K562 (cell line): ENCODE data around the gene IKZF4. TPM values are rescaled to one million over a fixed set of nuclear protein-coding genes. Genes with fewer than 3 reads are reported as not detected.

Experiments used
- BCL6 ChIP-seq: fragments of 250-450 bp; sonication (Bioruptor Pico); IDR thresholded peaks from 2 replicates; pipeline ENCODE4 v1.4.0; 2020
- BRD4 ChIP-seq: fragments of 200-600 bp; sonication (generic); IDR thresholded peaks from 2 replicates; pipeline ENCODE4 v1.6.1; 2017; ENCODE audit warnings: inconsistent platforms
- CLOCK ChIP-seq: fragments of 250-450 bp; sonication (Bioruptor Pico); IDR thresholded peaks from 2 replicates; pipeline ENCODE4 v1.4.0; 2020; ENCODE audit warnings: mild to moderate bottlenecking, moderate library complexity, borderline replicate concordance
- CTBP1 ChIP-seq: fragments of 450-650 bp; IDR thresholded peaks from 2 replicates; pipeline ENCODE4 v1.6.1; 2016; ENCODE audit warnings: borderline replicate concordance
- DMBX1 ChIP-seq: fragments of 250-450 bp; sonication (Bioruptor Pico); IDR thresholded peaks from 2 replicates; pipeline ENCODE4 v1.8.0; 2022; ENCODE audit warnings: inconsistent platforms, mild to moderate bottlenecking, moderate library complexity, borderline replicate concordance
- HMG20A ChIP-seq: fragments of 450-650 bp; formaldehyde crosslinking; conservative IDR thresholded peaks from 2 replicates; pipeline ENCODE4 v1.4.0; 2020; ENCODE audit warnings: mild to moderate bottlenecking, mixed read lengths
- MAFG ChIP-seq: fragments of 450-650 bp; conservative IDR thresholded peaks from 2 replicates; pipeline ENCODE4 v1.6.1; 2016; ENCODE audit warnings: missing genetic modification characterization, missing compliant biosample characterization
- MAFK ChIP-seq: IDR thresholded peaks from 2 replicates; pipeline ENCODE4 v1.6.1; 2011; ENCODE audit warnings: low read length, improper control_type of control experiment
- MBD2 ChIP-seq: sonication (generic); IDR thresholded peaks from 2 replicates; pipeline ENCODE4 v1.6.1; 2016; ENCODE audit warnings: low read depth, borderline replicate concordance
- SMAD4 ChIP-seq: fragments of 250-450 bp; sonication (Bioruptor Pico); conservative IDR thresholded peaks from 2 replicates; pipeline ENCODE4 v1.8.0; 2021; ENCODE audit warnings: inconsistent platforms, mild to moderate bottlenecking, moderate library complexity
- TEAD1 ChIP-seq, 2 experiments: fragments of 450-650 bp in 1 of 2; sonication (generic) in 1 of 2; formaldehyde crosslinking; IDR thresholded peaks; 2 replicates each; pipeline versions ENCODE4 v1.4.0 to v1.8.0; 2020 to 2022; ENCODE audit warnings: mild to moderate bottlenecking in 2 of 2, missing genetic modification reagents in 1 of 2
- TRIM24 ChIP-seq, 2 experiments: fragments of 450-650 bp; IDR thresholded peaks; 2 replicates each; pipeline ENCODE4 v1.6.1; 2016
- TRIM28 ChIP-seq: fragments of 450-650 bp; IDR thresholded peaks from 2 replicates; pipeline ENCODE4 v1.6.1; 2017
- ZNF3 ChIP-seq: fragments of 250-450 bp; sonication (Bioruptor Pico); IDR thresholded peaks from 2 replicates; pipeline ENCODE4 v1.5.0; 2021; ENCODE audit warnings: mild to moderate bottlenecking, moderate library complexity
- ZNF436 ChIP-seq: fragments of 250-450, 450-650 bp; sonication (Bioruptor Pico); formaldehyde crosslinking; IDR thresholded peaks from 2 replicates; pipeline ENCODE4 v1.7.0; 2020; ENCODE audit warnings: mild to moderate bottlenecking
- ZNF639 ChIP-seq, 2 experiments: fragments of 200-800 bp in 1 of 2; sonication (Bioruptor generic) in 1 of 2; sonication (generic) in 1 of 2; formaldehyde crosslinking in 1 of 2; IDR thresholded peaks in 1 of 2; conservative IDR thresholded peaks in 1 of 2; 2 replicates each; pipeline versions ENCODE4 v1.5.0 to v1.6.1; 2016 to 2020; ENCODE audit warnings: missing compliant biosample characterization in 1 of 2, missing genetic modification characterization in 1 of 2, missing genetic modification reagents in 1 of 2
- polyA plus RNA-seq, 8 experiments: library from polyadenylated mRNA; depleted of rRNA in 4 of 8; stranded (reverse) in 5 of 8; unstranded in 3 of 8; fragments of >200 nt; fragmentation: Nextera tagmentation in 2 of 8; fragmentation: Illumina TruSeq in 1 of 8; extraction: Ambion mirVana in 2 of 8; extraction: Trizol in 1 of 8; gene quantifications; 2 replicates each; pipeline versions ENCODE4 v1.2.1 to v1.2.3, GENCODE V29; 2011 to 2014; ENCODE audit warnings: inconsistent platforms in 1 of 8, missing spikeins in 1 of 8
- total RNA-seq, 7 experiments: library from RNA; depleted of rRNA in 6 of 7; stranded (reverse); fragments of >200 nt in 6 of 7; fragmentation: Illumina TruSeq in 2 of 7; extraction: Trizol in 2 of 7; gene quantifications; 2 replicates each; pipeline versions ENCODE4 v1.2.1 to v1.2.3, GENCODE V29; 2011 to 2021; ENCODE audit warnings: low replicate concordance in 1 of 7
- TF ChIP-seq, protein P1 (sequence below), 2 experiments: fragments of 450-650 bp; IDR thresholded peaks; 2 replicates each; pipeline ENCODE4 v1.6.1; 2018; ENCODE audit warnings: mild to moderate bottlenecking in 2 of 2, low read depth in 1 of 2; ENCODE audit not compliant: partially characterized antibody in 2 of 2
- TF ChIP-seq, protein P2 (sequence below): fragments of 450-650 bp; IDR thresholded peaks from 2 replicates; pipeline ENCODE4 v1.7.1; 2018; ENCODE audit warnings: mild to moderate bottlenecking, low read depth; ENCODE audit not compliant: partially characterized antibody

IKZF4 gene
- total and polyA plus RNA-seq, 9 of the 15 experiments (the other 6 are each of a cell fraction or from before 2014, with no cell fraction given), result 1.9 to 16.3 (median 3.6) TPM

GRCh38 chr12:56010111-56010570, 10.7 kb upstream of the IKZF4 start (continued):
- TF ChIP-seq CLOCK (CRISPR knock-in tag) (no peak), MAFK (no peak), MBD2 (no peak), ZNF436 (CRISPR knock-in tag) (no peak), HMG20A (CRISPR knock-in tag) (peak; percentile 78; the same call in 1 of the 2 replicates), DMBX1 (CRISPR knock-in tag) (peak; percentile 56; the same call in 1 of the 2 replicates), ZNF3 (CRISPR knock-in tag) (no peak), MAFG (tag) (no peak), BRD4 (no peak), TRIM24 (IDR thresholded peaks at IDR 0.05) (peak in 1 of 2 experiments; percentile 44; a peak in 1 of 4 replicates), TRIM28 (no peak), TEAD1 (CRISPR knock-in tag; IDR thresholded peaks at IDR 0.05) (peak in 1 of 2 experiments; percentile 89; a peak in 2 of 4 replicates), SMAD4 (CRISPR knock-in tag) (peak; percentile 57), BCL6 (no peak), CTBP1 (peak; percentile 92), ZNF639 (CRISPR knock-in tag; conservative IDR thresholded peaks at IDR 0.05 in 1 of 2, IDR thresholded peaks at IDR 0.05 in 1 of 2) (peak in 1 of 2 experiments; percentile 66; a peak in 2 of 4 replicates)
- TF ChIP-seq, protein P1, sequence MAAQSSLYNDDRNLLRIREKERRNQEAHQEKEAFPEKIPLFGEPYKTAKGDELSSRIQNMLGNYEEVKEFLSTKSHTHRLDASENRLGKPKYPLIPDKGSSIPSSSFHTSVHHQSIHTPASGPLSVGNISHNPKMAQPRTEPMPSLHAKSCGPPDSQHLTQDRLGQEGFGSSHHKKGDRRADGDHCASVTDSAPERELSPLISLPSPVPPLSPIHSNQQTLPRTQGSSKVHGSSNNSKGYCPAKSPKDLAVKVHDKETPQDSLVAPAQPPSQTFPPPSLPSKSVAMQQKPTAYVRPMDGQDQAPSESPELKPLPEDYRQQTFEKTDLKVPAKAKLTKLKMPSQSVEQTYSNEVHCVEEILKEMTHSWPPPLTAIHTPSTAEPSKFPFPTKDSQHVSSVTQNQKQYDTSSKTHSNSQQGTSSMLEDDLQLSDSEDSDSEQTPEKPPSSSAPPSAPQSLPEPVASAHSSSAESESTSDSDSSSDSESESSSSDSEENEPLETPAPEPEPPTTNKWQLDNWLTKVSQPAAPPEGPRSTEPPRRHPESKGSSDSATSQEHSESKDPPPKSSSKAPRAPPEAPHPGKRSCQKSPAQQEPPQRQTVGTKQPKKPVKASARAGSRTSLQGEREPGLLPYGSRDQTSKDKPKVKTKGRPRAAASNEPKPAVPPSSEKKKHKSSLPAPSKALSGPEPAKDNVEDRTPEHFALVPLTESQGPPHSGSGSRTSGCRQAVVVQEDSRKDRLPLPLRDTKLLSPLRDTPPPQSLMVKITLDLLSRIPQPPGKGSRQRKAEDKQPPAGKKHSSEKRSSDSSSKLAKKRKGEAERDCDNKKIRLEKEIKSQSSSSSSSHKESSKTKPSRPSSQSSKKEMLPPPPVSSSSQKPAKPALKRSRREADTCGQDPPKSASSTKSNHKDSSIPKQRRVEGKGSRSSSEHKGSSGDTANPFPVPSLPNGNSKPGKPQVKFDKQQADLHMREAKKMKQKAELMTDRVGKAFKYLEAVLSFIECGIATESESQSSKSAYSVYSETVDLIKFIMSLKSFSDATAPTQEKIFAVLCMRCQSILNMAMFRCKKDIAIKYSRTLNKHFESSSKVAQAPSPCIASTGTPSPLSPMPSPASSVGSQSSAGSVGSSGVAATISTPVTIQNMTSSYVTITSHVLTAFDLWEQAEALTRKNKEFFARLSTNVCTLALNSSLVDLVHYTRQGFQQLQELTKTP (IDR thresholded peaks at IDR 0.05; ENCODE audit: low read depth in 1 of 2, partially characterized antibody in 2 of 2), result peak in 1 of 2 experiments; percentile 9
- TF ChIP-seq, protein P2, sequence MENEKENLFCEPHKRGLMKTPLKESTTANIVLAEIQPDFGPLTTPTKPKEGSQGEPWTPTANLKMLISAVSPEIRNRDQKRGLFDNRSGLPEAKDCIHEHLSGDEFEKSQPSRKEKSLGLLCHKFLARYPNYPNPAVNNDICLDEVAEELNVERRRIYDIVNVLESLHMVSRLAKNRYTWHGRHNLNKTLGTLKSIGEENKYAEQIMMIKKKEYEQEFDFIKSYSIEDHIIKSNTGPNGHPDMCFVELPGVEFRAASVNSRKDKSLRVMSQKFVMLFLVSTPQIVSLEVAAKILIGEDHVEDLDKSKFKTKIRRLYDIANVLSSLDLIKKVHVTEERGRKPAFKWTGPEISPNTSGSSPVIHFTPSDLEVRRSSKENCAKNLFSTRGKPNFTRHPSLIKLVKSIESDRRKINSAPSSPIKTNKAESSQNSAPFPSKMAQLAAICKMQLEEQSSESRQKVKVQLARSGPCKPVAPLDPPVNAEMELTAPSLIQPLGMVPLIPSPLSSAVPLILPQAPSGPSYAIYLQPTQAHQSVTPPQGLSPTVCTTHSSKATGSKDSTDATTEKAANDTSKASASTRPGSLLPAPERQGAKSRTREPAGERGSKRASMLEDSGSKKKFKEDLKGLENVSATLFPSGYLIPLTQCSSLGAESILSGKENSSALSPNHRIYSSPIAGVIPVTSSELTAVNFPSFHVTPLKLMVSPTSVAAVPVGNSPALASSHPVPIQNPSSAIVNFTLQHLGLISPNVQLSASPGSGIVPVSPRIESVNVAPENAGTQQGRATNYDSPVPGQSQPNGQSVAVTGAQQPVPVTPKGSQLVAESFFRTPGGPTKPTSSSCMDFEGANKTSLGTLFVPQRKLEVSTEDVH, result no peak
